MM.1S (cell line): Measurements from ENCODE around the gene BGN.

Experiments used
- EZH2 ChIP-seq: fragments of 300-600 bp; sonication (generic); optimal IDR thresholded peaks from 2 replicates; pipeline ENCODE3; 2017; ENCODE audit warnings: low read depth, mild to moderate bottlenecking, antibody characterized with exemption, low read length, mixed read lengths
- TF ChIP-seq, protein P1 (sequence below): fragments of 300-600 bp; sonication (generic); IDR thresholded peaks from 2 replicates; pipeline ENCODE4 v1.5.1; 2016; ENCODE audit warnings: antibody characterized with exemption, low read length, mixed read lengths

DNA sequence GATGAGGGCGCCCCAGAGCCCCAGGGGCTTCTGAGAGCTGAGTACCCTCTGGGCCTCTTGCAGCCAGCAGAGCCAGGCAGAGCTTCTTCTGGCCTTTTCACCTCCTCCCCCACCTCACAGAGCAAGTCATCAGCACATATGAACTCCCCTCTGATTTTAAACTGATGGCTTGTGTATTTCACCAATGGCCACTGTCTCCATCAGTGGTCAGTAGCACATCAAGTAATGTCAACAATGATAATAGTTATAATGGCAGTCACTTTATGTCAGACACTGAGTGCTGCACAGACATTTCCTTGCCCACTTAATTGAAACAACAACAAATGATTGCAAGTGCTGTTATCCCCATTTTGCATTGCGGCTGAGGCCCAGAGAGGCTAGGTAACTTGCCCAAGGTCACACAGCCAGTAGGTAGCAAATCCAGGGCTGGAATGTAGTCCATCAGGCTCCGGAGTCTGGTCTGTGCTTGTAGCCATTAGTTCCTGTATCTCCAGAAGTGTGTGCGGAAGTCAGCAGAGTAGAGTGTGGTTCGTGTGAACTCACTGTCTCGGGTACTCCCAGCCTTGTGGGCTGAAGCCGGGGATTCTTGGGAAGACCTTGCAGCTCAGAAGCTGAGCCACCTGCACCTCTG is 25.6 kb downstream of the BGN start:
- TF ChIP-seq, protein P1, sequence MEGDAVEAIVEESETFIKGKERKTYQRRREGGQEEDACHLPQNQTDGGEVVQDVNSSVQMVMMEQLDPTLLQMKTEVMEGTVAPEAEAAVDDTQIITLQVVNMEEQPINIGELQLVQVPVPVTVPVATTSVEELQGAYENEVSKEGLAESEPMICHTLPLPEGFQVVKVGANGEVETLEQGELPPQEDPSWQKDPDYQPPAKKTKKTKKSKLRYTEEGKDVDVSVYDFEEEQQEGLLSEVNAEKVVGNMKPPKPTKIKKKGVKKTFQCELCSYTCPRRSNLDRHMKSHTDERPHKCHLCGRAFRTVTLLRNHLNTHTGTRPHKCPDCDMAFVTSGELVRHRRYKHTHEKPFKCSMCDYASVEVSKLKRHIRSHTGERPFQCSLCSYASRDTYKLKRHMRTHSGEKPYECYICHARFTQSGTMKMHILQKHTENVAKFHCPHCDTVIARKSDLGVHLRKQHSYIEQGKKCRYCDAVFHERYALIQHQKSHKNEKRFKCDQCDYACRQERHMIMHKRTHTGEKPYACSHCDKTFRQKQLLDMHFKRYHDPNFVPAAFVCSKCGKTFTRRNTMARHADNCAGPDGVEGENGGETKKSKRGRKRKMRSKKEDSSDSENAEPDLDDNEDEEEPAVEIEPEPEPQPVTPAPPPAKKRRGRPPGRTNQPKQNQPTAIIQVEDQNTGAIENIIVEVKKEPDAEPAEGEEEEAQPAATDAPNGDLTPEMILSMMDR, result no peak
- TF ChIP-seq EZH2, result no peak
